IPS DF 19.7 (cell line): ENCODE data around the gene PTPRN2.

Experiments used
- DNase-seq: peaks from one replicate; pipeline ENCODE4 v3.0.0-alpha.2; 2013; ENCODE audit warnings: low read depth, low spot score

PTPRN2 gene

GRCh38 chr7:157837047-157837446 is 750.6 kb downstream of the PTPRN2 start:
- DNase-seq = no peak

GRCh38 chr7:157834501-157835163 is 753.0 kb downstream of the PTPRN2 start:
- no peak for DNase-seq

GRCh38 chr7:157832866-157833607 is 754.6 kb downstream of the PTPRN2 start:
- no peak for DNase-seq

GRCh38 chr7:157832421-157832820 is 755.2 kb downstream of the PTPRN2 start:
- DNase-seq = no peak

GRCh38 chr7:157832006-157832405 is 755.6 kb downstream of the PTPRN2 start:
- DNase-seq = no peak

- DNase-seq = no peak
Measured at GRCh38 chr7:157831143-157831905, 756.3 kb downstream of the PTPRN2 start.

- no peak for DNase-seq
Measured at GRCh38 chr7:157830331-157830730, 757.3 kb downstream of the PTPRN2 start.

- no peak for DNase-seq
Measured at GRCh38 chr7:157829491-157829890, 758.1 kb downstream of the PTPRN2 start.

- DNase-seq = no peak
Measured at GRCh38 chr7:157828881-157829280, 758.7 kb downstream of the PTPRN2 start.

- DNase-seq = no peak
Measured at GRCh38 chr7:157828190-157828589, 759.4 kb downstream of the PTPRN2 start.

GRCh38 chr7:157827863-157828160 is 759.8 kb downstream of the PTPRN2 start:
- DNase-seq = no peak

GRCh38 chr7:157827045-157827862 is 760.4 kb downstream of the PTPRN2 start:
- no peak for DNase-seq

GRCh38 chr7:157826566-157826965 is 761.1 kb downstream of the PTPRN2 start:
- no peak for DNase-seq

- no peak for DNase-seq
Measured at GRCh38 chr7:157825325-157825724, 762.3 kb downstream of the PTPRN2 start.

GRCh38 chr7:157824819-157825121 is 762.9 kb downstream of the PTPRN2 start:
- DNase-seq = no peak

- no peak for DNase-seq
Measured at GRCh38 chr7:157824011-157824818, 763.4 kb downstream of the PTPRN2 start.

GRCh38 chr7:157822688-157823031 is 765.0 kb downstream of the PTPRN2 start:
- DNase-seq = no peak

GRCh38 chr7:157821959-157822687 is 765.5 kb downstream of the PTPRN2 start:
- no peak for DNase-seq

GRCh38 chr7:157820796-157821195 is 766.8 kb downstream of the PTPRN2 start:
- no peak for DNase-seq

GRCh38 chr7:157819455-157819807 is 768.2 kb downstream of the PTPRN2 start:
- no peak for DNase-seq
